CD14-positive monocyte (primary cell): ENCODE data around the gene ST8SIA3. TPM values are rescaled to one million over a fixed set of nuclear protein-coding genes. Genes with fewer than 3 reads are reported as not detected.

ENCODE experiments used
- DNase-seq, 3 donors: peaks; one replicate each; pipeline ENCODE4 v3.0.0-alpha.2; 2011 to 2022
- H2AFZ ChIP-seq: 2 replicates; pipeline ENCODE4 v1.6.0; 2012; ENCODE audit warnings: mild to moderate bottlenecking, low read depth, low read length, inconsistent platforms; ENCODE audit not compliant: insufficient read depth, poor library complexity, severe bottlenecking
- H3K27ac ChIP-seq, 2 donors: 1 replicate in 1 of 2; 2 replicates in 1 of 2; pipeline ENCODE4 v1.5.1; 2012 to 2013; ENCODE audit warnings: low read length in 2 of 2, control low read depth in 1 of 2, inconsistent platforms in 1 of 2, low read depth in 1 of 2, mild to moderate bottlenecking in 1 of 2
- H3K27me3 ChIP-seq, 2 donors: one replicate each; pipeline versions ENCODE4 v1.6.0 to v1.6.1; 2011 to 2013; ENCODE audit warnings: low read length in 2 of 2; ENCODE audit not compliant: control insufficient read depth in 2 of 2, insufficient read depth in 2 of 2
- H3K36me3 ChIP-seq, 2 donors: replicated peaks in 1 of 2; 1 replicate in 1 of 2; 2 replicates in 1 of 2; pipeline versions ENCODE4 v1.5.1 to v1.6.1; 2012 to 2013; ENCODE audit warnings: low read length in 2 of 2, control low read depth in 1 of 2, inconsistent platforms in 1 of 2, mild to moderate bottlenecking in 1 of 2; ENCODE audit not compliant: insufficient read depth in 2 of 2, control insufficient read depth in 1 of 2
- H3K4me1 ChIP-seq, 2 donors: 1 replicate in 1 of 2; 2 replicates in 1 of 2; pipeline versions ENCODE4 v1.5.1 to v1.6.1; 2012 to 2013; ENCODE audit warnings: low read length in 2 of 2, control low read depth in 1 of 2, inconsistent platforms in 1 of 2, mild to moderate bottlenecking in 1 of 2, moderate library complexity in 1 of 2; ENCODE audit not compliant: insufficient read depth in 2 of 2, control insufficient read depth in 1 of 2
- H3K4me2 ChIP-seq: replicated peaks from 2 replicates; pipeline ENCODE3; 2012; ENCODE audit warnings: low read length, moderate library complexity, mild to moderate bottlenecking; ENCODE audit not compliant: poor library complexity, severe bottlenecking; ENCODE audit errors: extremely low read depth
- H3K4me3 ChIP-seq, 3 experiments: fragments of 200-600 bp in 1 of 3; sonication (generic) in 1 of 3; replicated peaks in 1 of 3; 1 replicate in 2 of 3; 2 replicates in 1 of 3; pipeline ENCODE4 v1.5.1; 2011 to 2013; ENCODE audit warnings: low read length in 3 of 3, mild to moderate bottlenecking in 3 of 3, control low read depth in 2 of 3, low read depth in 2 of 3, inconsistent platforms in 1 of 3, moderate library complexity in 1 of 3
- H3K79me2 ChIP-seq: 2 replicates; pipeline ENCODE4 v1.6.0; 2012; ENCODE audit warnings: mild to moderate bottlenecking, control low read depth, inconsistent platforms, low read length, moderate library complexity; ENCODE audit not compliant: insufficient read depth
- H3K9ac ChIP-seq: 2 replicates; pipeline ENCODE4 v1.6.0; 2017; ENCODE audit warnings: low read length, mild to moderate bottlenecking; ENCODE audit not compliant: insufficient read depth, poor library complexity, severe bottlenecking
- H3K9me3 ChIP-seq, 2 donors: replicated peaks in 1 of 2; 1 replicate in 1 of 2; 2 replicates in 1 of 2; pipeline versions ENCODE4 v1.5.1 to v1.6.1; 2012 to 2013; ENCODE audit warnings: low read length in 2 of 2, control low read depth in 1 of 2; ENCODE audit not compliant: control insufficient read depth in 1 of 2, insufficient read depth in 1 of 2
- H4K20me1 ChIP-seq: 2 replicates; pipeline ENCODE4 v1.6.0; 2012; ENCODE audit warnings: mild to moderate bottlenecking, low read length, control low read depth, moderate library complexity; ENCODE audit not compliant: insufficient read depth
- H3K27ac Mint-ChIP-seq, 7 donors: one replicate each; pipeline ENCODE4 v1.8.0; 2020; ENCODE audit warnings: mild to moderate bottlenecking in 7 of 7, mixed read lengths in 7 of 7, moderate library complexity in 6 of 7, inconsistent platforms in 2 of 7
- H3K27me3 Mint-ChIP-seq, 3 donors: one replicate each; pipeline ENCODE4 v1.8.0; 2021 to 2022; ENCODE audit warnings: low read depth in 3 of 3, mild to moderate bottlenecking in 3 of 3, mixed read lengths in 3 of 3, moderate library complexity in 3 of 3, inconsistent platforms in 1 of 3
- H3K36me3 Mint-ChIP-seq, 2 donors: one replicate each; pipeline ENCODE4 v1.8.0; 2020; ENCODE audit warnings: mixed read lengths in 2 of 2, inconsistent platforms in 1 of 2, mild to moderate bottlenecking in 1 of 2
- H3K4me1 Mint-ChIP-seq: one replicate; pipeline ENCODE4 v1.8.0; 2020; ENCODE audit warnings: mild to moderate bottlenecking, mixed read lengths
- H3K4me3 Mint-ChIP-seq, 2 donors: one replicate each; pipeline ENCODE4 v1.8.0; 2020; ENCODE audit warnings: mild to moderate bottlenecking in 2 of 2, mixed read lengths in 2 of 2, moderate library complexity in 1 of 2
- H3K9me3 Mint-ChIP-seq, 7 donors: one replicate each; pipeline ENCODE4 v1.8.0; 2020 to 2022; ENCODE audit warnings: mixed read lengths in 7 of 7, mild to moderate bottlenecking in 6 of 7, moderate library complexity in 6 of 7, inconsistent platforms in 2 of 7
- whole genome bisulfite sequencing: methylation state at CpG from one replicate; pipeline ENCODE4 v1.1.5; 2013; ENCODE audit warnings: missing lambda C conversion rate; ENCODE audit not compliant: insufficient coverage; 5-methylcytosine and 5-hydroxymethylcytosine counted together
- intact Hi-C, 2 donors: fragments of 100-400 bp; cut with micrococcal nuclease; formaldehyde crosslinking; loops; one replicate each; pipeline versions ENCODE4 v1.15.0 to v1.15.1; 2023
- polyA plus RNA-seq, 3 donors: library from polyadenylated mRNA; depleted of rRNA in 1 of 3; unstranded in 2 of 3; stranded (reverse) in 1 of 3; fragments of 300-500 nt in 2 of 3; fragments of >200 nt in 1 of 3; fragmentation: Illumina TruSeq in 2 of 3; gene quantifications; 1 replicate in 2 of 3; 2 replicates in 1 of 3; pipeline ENCODE4 v1.2.3, GENCODE V29; 2012 to 2021
- TF ChIP-seq, protein P1 (sequence below): fragments of 200-600 bp; IDR thresholded peaks from one replicate; pipeline ENCODE4 v1.8.0; 2022; ENCODE audit warnings: antibody characterized with exemption, mild to moderate bottlenecking

Gene ST8SIA3
- polyA plus RNA-seq, 3 donors, result not detected

DNA sequence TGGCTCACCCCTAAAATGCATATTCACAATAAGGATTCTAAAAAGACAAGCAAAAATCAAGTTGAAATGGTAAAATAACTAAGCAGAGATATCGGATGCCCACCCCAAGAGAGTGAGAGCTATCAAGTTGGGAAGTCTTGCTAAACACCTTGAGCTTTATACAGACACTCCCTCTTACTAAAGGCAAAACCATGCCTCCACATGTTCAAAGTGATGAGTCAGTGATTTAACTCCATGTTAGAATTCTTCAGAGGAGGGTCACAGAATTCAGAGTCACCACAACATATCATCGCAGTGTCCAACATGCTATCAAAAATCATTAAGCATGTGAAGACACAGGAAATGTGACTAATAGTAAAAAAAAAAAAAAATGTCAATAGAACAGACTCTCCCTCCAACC, 20.6 kb upstream of the ST8SIA3 start:
- H3K4me3 Mint-ChIP-seq, result no peak overlapping the region
- H3K4me1 ChIP-seq, result no peaks in the 10 kb centered on the region
- H3K27me3 ChIP-seq, result no peaks in the 10 kb centered on the region
- H3K27me3 Mint-ChIP-seq, result peaks cover 2 to 5% (median 5%) of the 10 kb centered on the region in 3 donors
- H3K36me3 ChIP-seq, result no peaks in the 10 kb centered on the region
- TF ChIP-seq, protein P1, sequence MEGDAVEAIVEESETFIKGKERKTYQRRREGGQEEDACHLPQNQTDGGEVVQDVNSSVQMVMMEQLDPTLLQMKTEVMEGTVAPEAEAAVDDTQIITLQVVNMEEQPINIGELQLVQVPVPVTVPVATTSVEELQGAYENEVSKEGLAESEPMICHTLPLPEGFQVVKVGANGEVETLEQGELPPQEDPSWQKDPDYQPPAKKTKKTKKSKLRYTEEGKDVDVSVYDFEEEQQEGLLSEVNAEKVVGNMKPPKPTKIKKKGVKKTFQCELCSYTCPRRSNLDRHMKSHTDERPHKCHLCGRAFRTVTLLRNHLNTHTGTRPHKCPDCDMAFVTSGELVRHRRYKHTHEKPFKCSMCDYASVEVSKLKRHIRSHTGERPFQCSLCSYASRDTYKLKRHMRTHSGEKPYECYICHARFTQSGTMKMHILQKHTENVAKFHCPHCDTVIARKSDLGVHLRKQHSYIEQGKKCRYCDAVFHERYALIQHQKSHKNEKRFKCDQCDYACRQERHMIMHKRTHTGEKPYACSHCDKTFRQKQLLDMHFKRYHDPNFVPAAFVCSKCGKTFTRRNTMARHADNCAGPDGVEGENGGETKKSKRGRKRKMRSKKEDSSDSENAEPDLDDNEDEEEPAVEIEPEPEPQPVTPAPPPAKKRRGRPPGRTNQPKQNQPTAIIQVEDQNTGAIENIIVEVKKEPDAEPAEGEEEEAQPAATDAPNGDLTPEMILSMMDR, result no peak
- H3K9ac ChIP-seq, result no peak overlapping the region
- H3K36me3 Mint-ChIP-seq, result no peaks in the 10 kb centered on the region
- no peak overlapping the region for H3K4me3 ChIP-seq
- H3K4me1 Mint-ChIP-seq, result no peaks in the 10 kb centered on the region
- no CpG with 5 or more reads among the region's 2 CpGs for WGBS
- DNase-seq, result no peak
- H3K27ac Mint-ChIP-seq, result no peak overlapping the region
- no peak overlapping the region for H3K4me2 ChIP-seq
- no peak overlapping the region for H2AFZ ChIP-seq
- H3K27ac ChIP-seq, result no peak overlapping the region
- H3K9me3 ChIP-seq, result no peaks in the 10 kb centered on the region
- H4K20me1 ChIP-seq, result no peaks in the 10 kb centered on the region
- intact Hi-C loops, result no loop called here
- H3K79me2 ChIP-seq, result no peaks in the 10 kb centered on the region
- H3K9me3 Mint-ChIP-seq, result peaks cover 0 to 2% (median 1%) of the 10 kb centered on the region in 7 donors

DNA sequence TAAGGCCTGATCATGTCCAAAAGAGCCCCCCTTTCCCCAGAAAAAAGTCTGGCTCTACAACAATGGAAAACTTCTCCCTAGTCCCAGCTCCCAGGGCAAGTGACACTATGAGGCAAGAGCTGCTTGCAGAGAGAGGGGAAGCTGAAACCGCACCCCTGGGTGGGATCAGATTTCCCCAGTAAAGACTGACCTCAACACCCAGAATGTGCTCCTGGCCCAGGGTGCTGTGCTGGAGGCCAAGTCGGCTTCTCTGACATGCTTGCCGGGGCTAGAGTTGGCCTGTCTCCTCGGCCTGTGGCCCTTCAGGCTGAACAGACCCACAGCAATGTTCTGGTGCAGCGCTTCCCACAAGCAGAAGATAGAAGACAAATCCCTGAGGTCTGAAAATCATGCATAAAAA, 18.4 kb upstream of the ST8SIA3 start:
- H4K20me1 ChIP-seq, result no peaks in the 10 kb centered on the region

More for the DNA sequence above, 18.4 kb upstream of the ST8SIA3 start:
- no peaks in the 10 kb centered on the region for H3K36me3 ChIP-seq
- no peak for DNase-seq
- Mint-ChIP-seq H3K36me3 (no peaks in the 10 kb centered on the region), H3K4me1 (no peaks in the 10 kb centered on the region), H3K4me3 (no peak overlapping the region), H3K27me3 (peaks cover 4 to 10% (median 5%) of the 10 kb centered on the region in 3 donors), H3K27ac (no peak overlapping the region), H3K9me3 (peaks cover 0 to 3% (median 0%) of the 10 kb centered on the region in 7 donors)
- H2AFZ ChIP-seq, result no peak overlapping the region
- no peaks in the 10 kb centered on the region for H3K79me2 ChIP-seq
- no peak overlapping the region for H3K4me2 ChIP-seq
- no peaks in the 10 kb centered on the region for H3K27me3 ChIP-seq
- no peak overlapping the region for H3K27ac ChIP-seq
- H3K4me3 ChIP-seq, result no peak overlapping the region
- no peaks in the 10 kb centered on the region for H3K4me1 ChIP-seq
- 64% methylated on average over 5 of the region's 5 CpGs for WGBS
- intact Hi-C loops, result no loop called here
- TF ChIP-seq, protein P1, result no peak
- H3K9ac ChIP-seq, result no peak overlapping the region
- no peaks in the 10 kb centered on the region for H3K9me3 ChIP-seq
